Measurements from ENCODE around the gene FARSA. TPM values are rescaled to one million over a fixed set of nuclear protein-coding genes. Genes with fewer than 3 reads are reported as not detected.
"Not testable (repeated sequence)": the region's sequence is repeated elsewhere in the genome, so short reads cannot be mapped to it uniquely, and the experiment has no call there.

FARSA gene
- total and polyA plus RNA-seq, 2 experiments from 2014 or later: 81.9 to 133 TPM

GRCh38 chr19:12965812-12966135 is 32.3 kb upstream of the FARSA start:
- Histone ChIP-seq H3K4me1 (ENCODE audit: low read depth) (no peaks in the 10 kb centered on the region), H3K36me3 (no peaks in the 10 kb centered on the region), H3K9me3 (ENCODE audit: low read depth) (no peaks in the 10 kb centered on the region), H3K27ac (no peak overlapping the region), H3K27me3 (no peaks in the 10 kb centered on the region), H3K4me3 (peak overlapping the region; percentile 22)
- no peak for DNase-seq (ENCODE audit: low read depth in 1 of 2, low spot score in 1 of 2)
- no peak for TF ChIP-seq CTCF (IDR thresholded peaks at IDR 0.05; ENCODE audit: low read depth, low read length)

- H3K36me3 ChIP-seq: no peaks in the 10 kb centered on the region
- no peak overlapping the region for H3K27ac ChIP-seq
- no peaks in the 10 kb centered on the region for H3K27me3 ChIP-seq
- peak; percentile 70 for TF ChIP-seq CTCF (IDR thresholded peaks at IDR 0.05; ENCODE audit: low read depth, low read length)
- H3K4me3 ChIP-seq: peak overlapping the region; percentile 22
- no peaks in the 10 kb centered on the region for H3K9me3 ChIP-seq (ENCODE audit: low read depth)
- DNase-seq (ENCODE audit: low read depth in 1 of 2, low spot score in 1 of 2): peak; percentile 77 to 78
- no peaks in the 10 kb centered on the region for H3K4me1 ChIP-seq (ENCODE audit: low read depth)
These were observed 31.7 kb upstream of the FARSA start for GRCh38 chr19:12965017-12965811.

- TF ChIP-seq CTCF (IDR thresholded peaks at IDR 0.05; ENCODE audit: low read depth, low read length): no peak
- no peaks in the 10 kb centered on the region for H3K27me3 ChIP-seq
- H3K9me3 ChIP-seq (ENCODE audit: low read depth): no peaks in the 10 kb centered on the region
- no peak for DNase-seq (ENCODE audit: low read depth in 1 of 2, low spot score in 1 of 2)
- no peak overlapping the region for H3K4me3 ChIP-seq
- no peaks in the 10 kb centered on the region for H3K36me3 ChIP-seq
- H3K4me1 ChIP-seq (ENCODE audit: low read depth): peaks cover 6% of the 10 kb centered on the region
- no peak overlapping the region for H3K27ac ChIP-seq
These were observed 26.0 kb upstream of the FARSA start for GRCh38 chr19:12959481-12959880.

- not testable (repeated sequence) for H3K9me3 ChIP-seq (ENCODE audit: low read depth); H3K4me1 ChIP-seq (ENCODE audit: low read depth); H3K27me3 ChIP-seq; H3K36me3 ChIP-seq; DNase-seq (ENCODE audit: low read depth in 1 of 2, low spot score in 1 of 2)
- Histone ChIP-seq H3K27ac (peak overlapping the region; percentile 89), H3K4me3 (peak overlapping the region; percentile 76)
These were observed 24.0 kb upstream of the FARSA start for GRCh38 chr19:12957389-12957952.

GRCh38 chr19:12956446-12957388 is 23.2 kb upstream of the FARSA start, which contains the start of gene GADD45GIP1:
TSS of gene GADD45GIP1 (minus strand) at chr19:12957223. CDS start at chr19:12957212, 11 bp downstream.
- no peak for TF ChIP-seq CTCF (IDR thresholded peaks at IDR 0.05; ENCODE audit: low read depth, low read length)
- Histone ChIP-seq H3K9me3 (ENCODE audit: low read depth) (no peaks in the 10 kb centered on the region), H3K27ac (peak within 1 kb of the TSS; percentile 89), H3K27me3 (no peaks in the 10 kb centered on the region), H3K4me3 (peak within 1 kb of the TSS; percentile 76), H3K36me3 (peaks cover 9% of the 10 kb centered on the region), H3K4me1 (ENCODE audit: low read depth) (peaks cover 6% of the 10 kb centered on the region)
- DNase-seq (ENCODE audit: low read depth in 1 of 2, low spot score in 1 of 2): peak; percentile 80 to 86

All from cardiac muscle cell (in vitro differentiated cells and primary cell).